Kidney (tissue), 14 donors: Measurements from ENCODE around the gene RPF1. TPM values are rescaled to one million over a fixed set of nuclear protein-coding genes. Genes with fewer than 3 reads are reported as not detected.

ENCODE experiments used
- DNase-seq, 5 donors: peaks; one replicate each; pipeline ENCODE4 v3.0.0-alpha.2; 2013 to 2020
- FAIRE-seq: peaks from 2 replicates; lab custom pipeline; 2012; peaks lifted over from hg19 to GRCh38; lab: Jason Lieb, UNC
- H3K27ac ChIP-seq, 2 donors: one replicate each; pipeline ENCODE4 v1.7.0; 2013; ENCODE audit warnings: low read depth in 2 of 2, low read length in 2 of 2, inconsistent platforms in 1 of 2
- H3K27me3 ChIP-seq: one replicate; pipeline ENCODE4 v1.7.1; 2013; ENCODE audit warnings: low read length, inconsistent platforms; ENCODE audit not compliant: control insufficient read depth, insufficient read depth
- H3K36me3 ChIP-seq, 3 donors: one replicate each; pipeline versions ENCODE4 v1.7.0 to v1.7.1; 2013; ENCODE audit warnings: low read length in 3 of 3, control low read depth in 1 of 3, inconsistent platforms in 1 of 3; ENCODE audit not compliant: insufficient read depth in 3 of 3, control insufficient read depth in 2 of 3
- H3K4me1 ChIP-seq, 3 donors: one replicate each; pipeline versions ENCODE4 v1.7.0 to v1.7.1; 2013; ENCODE audit warnings: low read length in 3 of 3, inconsistent platforms in 1 of 3, low read depth in 1 of 3; ENCODE audit not compliant: control insufficient read depth in 2 of 3, insufficient read depth in 2 of 3
- H3K4me3 ChIP-seq, 3 donors: one replicate each; pipeline versions ENCODE4 v1.7.0 to v1.8.1; 2013; ENCODE audit warnings: low read length in 3 of 3, control low read depth in 1 of 3, inconsistent platforms in 1 of 3
- H3K9ac ChIP-seq, 3 donors: one replicate each; pipeline versions ENCODE4 v1.7.0 to v1.7.1; 2013; ENCODE audit warnings: low read length in 3 of 3, control low read depth in 1 of 3, inconsistent platforms in 1 of 3
- H3K9me3 ChIP-seq, 3 donors: one replicate each; pipeline versions ENCODE4 v1.7.0 to v1.7.1; 2013; ENCODE audit warnings: low read length in 3 of 3, control low read depth in 1 of 3, inconsistent platforms in 1 of 3; ENCODE audit not compliant: control insufficient read depth in 2 of 3, insufficient read depth in 1 of 3
- CTCF ChIP-seq: IDR thresholded peaks from 3 replicates; pipeline ENCODE4 v1.5.1; 2012; ENCODE audit warnings: mild to moderate bottlenecking, moderate library complexity, borderline replicate concordance; ENCODE audit not compliant: insufficient read depth; ENCODE audit errors: extremely low read depth
- intact Hi-C: fragments of 100-400 bp; cut with DNase I; formaldehyde crosslinking; loops from one replicate; pipeline ENCODE4 v1.11.1; 2022
- polyA plus RNA-seq: library from polyadenylated mRNA; stranded (reverse); fragments of 350-450 nt; fragmentation: Illumina TruSeq; extraction: RNeasy Lipid Tissue Mini Kit (QIAGEN cat#74804); gene quantifications from one replicate; pipeline ENCODE4 v1.2.3, GENCODE V29; 2014; ENCODE audit warnings: low read depth, low replicate concordance; ENCODE audit not compliant: insufficient read depth
- total RNA-seq: library from RNA; stranded (reverse); fragmentation: NEBNext Ultra II Directional; extraction: Animal tissue kit (Norgen Biotek cat#: 25700); gene quantifications from one replicate; pipeline ENCODE4 v1.2.1, GENCODE V29; 2021
- donor health status: control.
- donor health status: control.
- donor health status: control.
- donor health status: control.
- donor health status: control.
- donor health status: DM: yes; HTN: yes; CAD: no.
- donor health status: Normal renal cell carcinoma (clear cell type).

Gene RPF1
- total and polyA plus RNA-seq, 2 donors from 2014 or later, result 29.6 to 44.1 TPM

- intact Hi-C loops, result no loop called here
- FAIRE-seq (no peak), DNase-seq (no peak)
- no peak overlapping the region for H3K4me3 ChIP-seq
- TF ChIP-seq CTCF, result no peak
- H3K9ac ChIP-seq, result no peak overlapping the region
- no peaks in the 10 kb centered on the region for H3K9me3 ChIP-seq
- H3K36me3 ChIP-seq, result peaks cover 7 to 37% (median 12%) of the 10 kb centered on the region in 3 donors
- no peaks in the 10 kb centered on the region for H3K4me1 ChIP-seq
- H3K27me3 ChIP-seq, result no peaks in the 10 kb centered on the region
- H3K27ac ChIP-seq, result no peak overlapping the region
Measured at GRCh38 chr1:84488107-84488506, 9.0 kb downstream of the RPF1 start.

- H3K4me3 ChIP-seq, result no peak overlapping the region
- H3K27me3 ChIP-seq, result no peaks in the 10 kb centered on the region
- FAIRE-seq (no peak), DNase-seq (no peak)
- TF ChIP-seq CTCF, result no peak
- H3K9me3 ChIP-seq, result no peaks in the 10 kb centered on the region
- no peak overlapping the region for H3K9ac ChIP-seq
- H3K27ac ChIP-seq, result no peak overlapping the region
- intact Hi-C loops, result no loop called here
- H3K36me3 ChIP-seq, result peaks cover 4 to 31% (median 8%) of the 10 kb centered on the region in 3 donors
- no peaks in the 10 kb centered on the region for H3K4me1 ChIP-seq
Measured at GRCh38 chr1:84489766-84490165, 10.7 kb downstream of the RPF1 start.

GRCh38 chr1:84492726-84493125, 13.7 kb downstream of the RPF1 start:
- DNase-seq (no peak), FAIRE-seq (no peak)
- Histone ChIP-seq H3K9me3 (no peaks in the 10 kb centered on the region), H3K36me3 (peaks cover 4 to 29% (median 14%) of the 10 kb centered on the region in 3 donors), H3K9ac (no peak overlapping the region), H3K4me3 (no peak overlapping the region), H3K27me3 (no peaks in the 10 kb centered on the region), H3K4me1 (no peaks in the 10 kb centered on the region), H3K27ac (no peak overlapping the region)
- TF ChIP-seq CTCF, result no peak
- intact Hi-C loops, result no loop called here

GRCh38 chr1:84493747-84494146, 14.7 kb downstream of the RPF1 start:
- no peak for FAIRE-seq
- H3K4me3 ChIP-seq, result no peak overlapping the region
- H3K9me3 ChIP-seq, result no peaks in the 10 kb centered on the region
- DNase-seq, result no peak
- no peaks in the 10 kb centered on the region for H3K27me3 ChIP-seq
- no peak for TF ChIP-seq CTCF
- H3K27ac ChIP-seq, result no peak overlapping the region
- H3K4me1 ChIP-seq, result no peaks in the 10 kb centered on the region
- no peak overlapping the region for H3K9ac ChIP-seq
- peaks cover 6 to 39% (median 14%) of the 10 kb centered on the region in 3 donors for H3K36me3 ChIP-seq
- intact Hi-C loops, result no loop called here
